NCI-H1694 (cell line): ENCODE results near the gene C16orf96.

Experiments
- DNase-seq: peaks from one replicate; lab custom pipeline; 2025; lab: John Stamatoyannopoulos, UW

Gene C16orf96

DNA sequence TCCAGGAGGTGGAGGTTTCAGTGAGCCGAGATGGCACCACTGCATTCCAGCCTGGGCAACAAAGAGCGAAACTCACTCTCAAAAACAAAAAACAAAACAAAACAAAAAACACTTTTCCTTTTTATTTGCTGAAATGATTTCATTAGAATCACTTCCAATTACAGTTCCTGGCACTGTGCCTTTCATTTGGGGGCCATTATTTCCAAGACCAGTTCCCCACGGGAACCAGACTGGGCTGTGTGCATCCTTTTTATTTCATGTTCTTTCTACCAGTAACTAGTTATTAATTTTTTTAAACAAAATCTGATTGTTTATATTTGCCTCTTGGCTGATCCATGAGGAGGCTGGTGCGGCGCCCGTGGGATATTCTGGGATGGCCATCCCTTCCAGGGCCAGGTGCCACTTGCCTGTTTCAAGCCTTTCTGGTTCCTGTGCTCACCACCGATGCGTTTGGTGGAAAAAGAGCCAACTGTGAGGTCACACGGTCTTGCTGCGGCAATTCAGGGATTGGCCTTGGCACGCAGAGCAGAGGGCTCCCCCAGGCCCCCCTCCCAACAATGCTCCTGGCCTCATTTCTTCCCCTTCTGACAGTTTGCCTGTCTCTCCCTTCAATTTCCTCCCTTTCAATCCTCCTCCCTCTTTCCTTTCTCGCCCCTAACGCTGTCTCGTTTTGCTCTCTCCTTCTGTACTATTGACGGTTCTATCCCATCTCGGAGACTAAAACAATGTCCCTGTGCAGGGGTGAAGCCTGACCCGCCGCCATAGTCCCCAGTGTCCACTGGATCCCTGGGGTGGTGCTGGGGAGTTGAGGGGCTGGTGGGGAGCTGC lies 45.1 kb downstream of the C16orf96 start:
- DNase-seq = no peak

DNA sequence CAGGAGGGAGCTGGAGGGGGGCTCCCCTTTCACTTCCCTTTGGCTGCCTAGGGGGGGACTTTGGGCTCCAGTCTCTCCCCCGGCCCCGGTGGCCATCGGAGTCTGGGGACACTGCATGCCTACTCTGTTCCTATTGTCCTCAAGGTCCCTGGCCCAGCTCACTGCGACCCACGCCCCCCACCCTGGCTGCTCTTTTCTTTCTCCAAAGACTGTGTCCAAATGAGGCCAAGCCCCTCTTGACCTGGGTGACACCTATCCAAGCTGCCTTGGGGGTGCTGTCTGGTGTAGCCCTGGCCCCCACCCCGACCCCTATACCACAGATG lies 45.7 kb downstream of the C16orf96 start:
- DNase-seq = no peak

GRCh38 chr16:4602331-4602730 lies 46.2 kb downstream of the C16orf96 start:
- DNase-seq = no peak

DNA sequence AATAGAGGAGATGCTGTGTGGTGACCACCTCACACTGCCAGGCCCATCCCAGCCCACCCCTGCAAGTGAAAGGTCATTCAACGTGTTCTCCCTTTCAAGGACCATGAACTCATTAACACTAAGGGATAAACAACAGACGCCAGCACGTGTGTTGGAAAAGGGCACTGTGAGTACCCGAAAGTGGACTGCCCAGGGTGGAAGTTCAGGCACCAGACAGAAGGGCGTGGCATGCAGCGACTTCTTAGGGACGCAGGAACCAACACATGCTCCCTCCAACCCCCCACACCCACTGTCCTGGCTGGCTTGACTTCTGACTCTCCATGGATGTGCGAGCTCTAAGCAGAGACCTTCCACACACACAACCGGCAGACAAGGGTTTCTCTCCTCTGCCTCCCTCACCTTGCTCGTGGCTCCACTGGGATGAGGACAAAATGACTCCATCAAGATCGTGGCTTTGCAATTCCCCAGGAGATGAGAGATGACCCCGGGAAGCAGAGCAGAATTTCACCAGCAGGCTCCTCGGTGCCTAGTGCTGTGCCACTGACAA lies 47.6 kb downstream of the C16orf96 start:
- no peak for DNase-seq

- DNase-seq = no peak
Measured at GRCh38 chr16:4604401-4604800, 48.3 kb downstream of the C16orf96 start.

- DNase-seq = no peak
Measured at GRCh38 chr16:4606354-4606753, 50.2 kb downstream of the C16orf96 start.

GRCh38 chr16:4607841-4608703 lies 51.9 kb downstream of the C16orf96 start:
- no peak for DNase-seq

DNA sequence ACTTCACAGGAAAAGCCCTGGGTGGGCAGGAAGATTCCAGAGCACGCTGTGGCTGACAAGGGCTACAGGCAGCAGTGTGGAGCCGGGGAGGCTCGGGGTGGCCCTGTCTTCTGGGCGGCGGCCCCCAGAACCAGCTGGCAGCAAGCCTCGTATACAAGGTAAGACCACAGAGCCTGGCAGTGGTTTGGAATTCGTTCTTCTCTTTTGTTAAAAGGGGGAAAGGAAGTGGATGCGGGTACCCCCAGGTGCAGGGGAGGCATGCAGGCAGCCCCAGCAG lies 52.5 kb downstream of the C16orf96 start:
- no peak for DNase-seq

- DNase-seq = no peak
Measured at GRCh38 chr16:4609200-4610010, 53.3 kb downstream of the C16orf96 start.

GRCh38 chr16:4610011-4611005 lies 54.2 kb downstream of the C16orf96 start:
- DNase-seq = no peak

DNA sequence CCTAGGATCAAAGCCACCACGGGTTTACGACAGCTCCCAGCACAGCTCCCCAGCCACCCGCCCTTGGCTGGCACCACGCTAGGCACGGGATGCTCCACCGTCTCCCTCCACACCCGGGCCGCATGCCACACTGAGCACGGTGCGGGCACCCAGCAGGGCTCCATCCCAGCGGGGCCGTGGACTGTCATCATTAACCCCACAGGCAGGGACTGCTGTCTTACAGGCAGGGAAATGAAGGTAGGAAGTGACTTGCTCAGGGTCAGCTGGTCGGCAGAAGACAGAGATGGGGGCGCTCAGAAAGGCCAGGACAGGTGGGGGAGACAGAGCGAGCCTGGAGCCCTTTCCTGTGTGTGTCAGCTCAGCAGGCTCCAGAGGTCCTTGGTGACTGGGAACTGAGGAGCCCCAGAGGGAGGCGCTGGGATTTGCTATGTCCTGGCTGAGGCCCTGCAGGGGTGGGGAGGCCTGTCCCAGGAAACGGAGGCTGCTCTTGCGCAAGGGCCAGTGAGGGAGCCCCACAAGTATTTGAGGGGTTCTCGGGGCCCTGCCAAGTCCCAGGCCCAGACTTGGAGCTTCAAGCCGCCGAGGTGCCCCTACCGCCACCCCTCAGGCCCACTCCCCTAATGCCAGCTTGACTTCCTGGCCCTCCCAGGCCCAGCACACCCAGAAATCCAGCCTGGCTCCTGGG lies 55.3 kb downstream of the C16orf96 start:
- no peak for DNase-seq

- DNase-seq = no peak
Measured at GRCh38 chr16:4612474-4612931, 56.4 kb downstream of the C16orf96 start.

DNA sequence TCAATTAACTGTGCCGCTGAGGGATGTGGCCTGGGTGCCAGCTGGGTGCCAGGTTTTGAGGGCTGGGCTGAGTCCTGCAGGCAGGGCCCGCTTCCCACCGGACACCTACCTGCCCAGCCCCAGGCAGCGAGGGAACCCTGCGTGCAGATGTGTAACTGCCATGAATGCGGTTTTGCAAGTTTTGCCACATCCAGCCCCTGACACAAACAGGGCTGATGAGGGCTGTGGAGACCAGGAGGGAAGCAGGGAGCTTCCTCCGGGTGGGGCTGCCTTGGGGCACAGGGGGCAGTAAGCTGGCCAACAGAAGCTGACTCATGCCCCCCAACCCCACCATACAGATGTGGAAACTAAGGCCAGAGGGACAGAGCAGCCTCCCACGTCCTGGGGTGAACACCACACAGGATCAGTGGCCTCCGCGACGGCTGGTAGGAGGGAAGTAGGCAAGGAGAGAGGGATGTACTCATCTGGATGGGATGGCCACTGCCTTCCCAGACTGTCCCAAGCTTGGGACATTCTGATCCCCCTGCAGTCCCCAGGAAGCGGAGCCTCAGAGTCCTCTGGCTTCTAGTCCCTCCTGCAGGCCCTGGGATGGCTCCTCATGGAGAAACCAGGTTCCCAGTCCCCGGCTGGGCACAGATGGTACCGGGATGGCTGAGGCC lies 57.0 kb downstream of the C16orf96 start:
- no peak for DNase-seq

DNA sequence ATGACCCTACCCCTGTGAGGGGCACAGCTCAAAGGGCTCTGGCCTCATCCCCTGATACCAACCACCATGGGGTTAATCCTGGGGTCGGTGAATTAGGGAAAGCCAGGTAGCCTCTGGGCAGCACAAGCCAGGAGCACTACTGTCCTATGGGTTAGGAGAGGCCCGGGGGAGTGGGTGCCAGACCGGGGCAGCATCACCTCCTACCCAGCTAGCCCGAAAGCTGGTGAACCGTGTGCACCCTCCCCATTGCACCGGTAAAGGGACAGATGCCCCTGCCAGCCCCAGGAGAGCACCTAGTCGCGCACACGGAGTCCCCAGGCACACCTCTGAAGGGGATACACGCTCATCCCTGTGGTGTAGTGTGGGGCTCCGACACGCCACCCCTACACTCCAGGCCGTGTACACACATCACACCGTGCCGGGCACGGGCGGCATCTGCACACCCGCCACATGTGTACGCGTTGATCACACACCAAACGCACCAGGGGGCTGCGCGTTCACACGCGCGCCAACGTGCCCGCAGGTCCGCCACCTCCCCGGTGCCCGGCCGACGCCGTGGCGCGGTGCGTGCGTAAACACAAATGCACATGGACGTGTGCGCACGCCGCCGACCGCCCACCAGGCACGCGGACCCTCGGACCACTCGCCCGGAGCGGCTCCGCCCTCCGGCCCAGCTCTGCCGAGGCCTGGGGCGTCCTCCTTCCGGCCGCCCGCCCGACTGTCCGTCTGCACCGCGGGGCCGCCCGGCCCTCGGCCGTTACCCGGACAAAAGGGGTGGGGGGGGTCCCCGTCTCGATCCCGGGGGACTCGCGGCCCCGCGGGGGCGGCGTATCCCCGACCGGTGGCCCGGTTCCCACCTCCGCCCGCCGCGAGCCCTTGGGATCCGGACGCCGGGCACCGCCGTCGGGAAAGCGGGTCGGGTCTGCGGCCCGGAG lies 57.8 kb downstream of the C16orf96 start:
- no peak for DNase-seq

DNA sequence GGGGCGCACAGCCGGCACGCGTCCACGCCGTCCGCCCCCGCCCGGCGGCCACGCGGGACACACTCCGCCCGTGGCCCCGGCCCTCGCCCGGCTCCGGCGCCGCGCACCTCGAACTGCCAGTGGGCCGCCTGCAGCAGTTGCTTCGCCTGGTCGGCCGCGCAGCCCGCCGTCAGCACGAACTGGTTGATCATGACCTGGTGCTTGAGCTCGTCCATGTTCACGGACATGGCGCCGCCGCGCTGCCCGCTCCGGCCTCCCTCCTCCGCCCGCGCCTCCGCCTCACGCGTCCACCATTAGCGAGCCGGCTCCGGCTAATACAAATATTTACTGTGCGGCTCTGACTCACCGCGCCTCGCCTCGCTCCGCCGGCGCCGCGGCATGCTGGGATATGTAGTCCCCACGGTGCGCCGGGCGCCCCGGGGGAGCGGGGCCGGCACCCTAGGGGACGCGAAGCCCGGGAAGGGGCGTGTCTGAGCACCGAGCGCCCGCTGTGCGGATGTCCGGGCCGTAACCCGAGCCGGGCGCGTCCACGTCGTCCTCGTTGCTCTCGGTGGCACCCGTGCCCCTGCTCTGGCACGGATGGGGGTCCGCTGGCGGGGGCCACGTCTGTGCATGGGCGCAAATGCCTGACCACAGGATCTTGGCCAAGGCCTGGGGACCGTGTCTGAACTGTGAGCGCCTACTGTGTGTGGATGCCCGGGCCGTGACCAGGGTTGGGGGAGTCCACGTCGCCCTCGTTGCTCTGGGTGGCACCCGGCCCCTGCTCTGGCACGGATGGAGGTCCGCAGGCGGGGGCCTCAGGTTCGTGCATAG lies 58.6 kb downstream of the C16orf96 start, which contains the start of gene UBALD1:
TSS of gene UBALD1 (minus strand) at position 318 of the 813 bp plus-strand sequence. CDS start at position 227, 91 bp downstream.
- peak; percentile 48 for DNase-seq

- no peak for DNase-seq
Measured at GRCh38 chr16:4615384-4616046, 59.4 kb downstream of the C16orf96 start.
